Activated CD4-positive, alpha-beta T cell treated with anti-CD3 and anti-CD28 coated beads for 48 hours (primary cell): Measurements from ENCODE around the gene XRN2.
"Not testable (repeated sequence)": the region's sequence is repeated elsewhere in the genome, so short reads cannot be mapped to it uniquely, and the experiment has no call there.

Source experiments
- DNase-seq: peaks from one replicate; pipeline ENCODE4 v3.0.0-alpha.2; 2020

Gene XRN2

DNA sequence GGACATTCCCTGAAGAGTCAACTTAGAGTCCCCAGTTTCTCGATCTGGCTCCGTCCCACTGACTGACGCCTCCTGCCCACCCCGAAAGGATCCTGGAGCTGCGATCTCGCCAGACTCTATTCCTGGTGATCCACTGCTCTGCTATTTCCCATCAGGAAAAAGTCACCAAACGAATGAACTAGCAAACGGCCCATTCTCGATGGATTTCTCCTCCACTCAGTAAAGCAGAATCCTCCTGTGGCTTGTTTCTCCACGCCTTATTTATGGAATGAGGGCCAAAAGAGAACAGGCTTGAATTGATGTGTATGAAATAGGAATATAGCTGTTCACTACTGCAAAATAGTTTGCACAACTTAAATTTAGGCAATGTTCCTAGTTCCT is 88.8 kb downstream of the XRN2 start:
- DNase-seq, result no peak

DNA sequence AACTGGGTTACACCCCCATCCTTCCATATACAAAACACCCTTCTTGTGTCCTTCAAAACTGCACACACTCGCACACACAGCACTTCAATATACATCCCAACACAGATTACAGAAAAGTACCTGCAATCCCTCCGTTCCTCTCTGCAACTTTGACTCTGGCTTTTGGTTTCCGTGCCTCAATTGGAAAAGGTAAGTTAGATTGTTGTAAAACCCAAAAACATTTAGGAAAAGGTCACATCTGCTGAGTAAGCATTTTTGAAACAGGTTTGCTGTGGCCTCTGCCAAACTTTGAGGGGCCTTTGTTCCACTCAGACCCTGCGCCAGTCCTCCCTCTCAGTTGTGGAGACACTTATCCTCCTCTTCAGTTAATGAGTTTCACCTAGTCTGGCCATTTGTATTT is 90.0 kb downstream of the XRN2 start:
- no peak for DNase-seq

GRCh38 chr20:21393816-21394519 is 90.8 kb downstream of the XRN2 start:
- DNase-seq, result no peak

DNA sequence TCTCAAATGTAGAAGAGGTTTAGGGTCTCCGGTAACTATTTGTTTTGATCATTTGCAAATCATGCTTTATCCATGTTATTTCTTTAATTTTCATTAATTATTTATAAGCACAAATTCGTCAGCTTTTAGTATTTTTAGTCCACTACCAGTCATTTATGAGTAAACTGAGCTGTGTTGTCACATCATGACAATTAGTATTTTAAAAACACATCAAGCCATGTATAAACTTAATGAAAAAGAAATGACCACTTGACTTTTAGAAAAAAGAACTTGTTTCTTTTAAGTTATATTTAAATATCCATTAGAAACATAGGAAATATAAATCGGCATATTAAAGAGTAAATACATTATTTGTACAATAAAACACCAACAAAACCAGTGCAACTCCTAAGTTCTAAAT is 91.4 kb downstream of the XRN2 start:
- DNase-seq, result no peak

DNA sequence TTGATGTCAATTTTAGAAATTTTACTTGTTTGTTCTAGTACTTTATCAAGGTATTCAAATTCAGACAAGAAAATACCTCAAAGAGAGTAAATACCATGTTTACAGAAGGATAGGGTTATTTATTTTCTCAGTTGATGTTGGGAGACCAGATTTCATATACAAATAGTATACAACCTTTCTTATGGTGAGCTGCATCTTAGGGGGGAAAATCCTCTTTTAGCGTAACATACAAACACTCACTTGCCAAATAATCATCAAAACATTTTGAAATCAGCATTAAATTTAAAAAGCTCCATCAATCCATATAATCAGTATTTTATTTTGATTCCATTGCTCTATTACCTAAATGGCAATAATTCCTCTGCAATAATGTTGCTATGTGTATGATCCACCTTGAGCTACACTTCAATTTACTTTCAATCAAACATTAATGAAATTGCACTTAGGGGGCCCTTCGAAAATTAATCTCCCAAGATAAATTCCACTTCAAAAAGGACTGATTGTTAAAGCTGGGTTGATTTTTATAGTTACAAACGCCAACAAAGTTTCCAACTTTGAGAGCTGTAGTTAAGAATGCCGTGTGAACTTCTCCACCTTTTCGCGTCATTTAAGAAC is 92.0 kb downstream of the XRN2 start:
- no peak for DNase-seq

DNA sequence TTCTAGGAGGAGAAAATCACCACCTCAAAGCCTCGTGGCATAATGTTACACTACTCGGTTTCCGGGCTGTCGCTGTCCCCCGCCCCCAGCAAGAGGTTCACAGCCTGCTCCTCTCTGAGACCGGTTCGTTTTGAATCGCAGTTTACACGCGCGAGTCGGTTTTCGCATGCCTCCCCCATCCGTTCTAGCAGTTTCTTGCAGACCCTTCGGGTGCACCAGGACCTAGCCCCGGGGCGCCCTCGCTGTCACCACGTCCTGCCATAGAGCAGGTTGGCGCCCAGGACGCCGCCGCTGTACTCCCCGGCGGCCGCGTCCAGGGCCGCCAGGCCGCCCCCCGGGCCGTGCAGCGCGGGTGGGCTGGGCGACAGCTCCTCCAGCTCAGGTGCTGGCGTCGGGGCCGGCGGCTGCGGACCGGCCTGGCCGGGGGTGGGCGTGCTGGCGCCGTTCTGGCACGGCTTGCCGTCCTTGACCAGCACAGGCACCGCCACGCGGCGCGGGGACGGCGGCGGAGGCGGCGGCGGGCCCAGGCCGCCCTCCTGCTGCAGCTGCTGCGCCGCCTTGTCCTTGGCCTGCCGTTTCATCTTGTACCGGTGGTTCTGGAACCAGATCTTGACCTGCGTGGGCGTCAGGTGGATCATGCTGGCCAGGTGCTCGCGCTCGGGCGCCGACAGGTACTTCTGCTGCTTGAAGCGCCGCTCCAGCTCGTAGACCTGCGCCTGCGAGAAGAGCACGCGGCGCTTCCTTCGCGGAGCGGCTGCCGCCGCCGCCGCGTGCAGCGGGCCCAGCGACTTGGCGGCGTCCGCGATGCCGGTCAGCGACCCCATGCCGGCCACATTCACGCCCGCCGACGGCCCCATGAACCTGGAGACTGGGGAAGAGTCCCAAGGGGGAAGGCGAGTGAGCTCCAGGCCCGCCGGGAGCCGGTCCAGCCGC is 92.8 kb downstream of the XRN2 start:
- peak; percentile 49 for DNase-seq

DNA sequence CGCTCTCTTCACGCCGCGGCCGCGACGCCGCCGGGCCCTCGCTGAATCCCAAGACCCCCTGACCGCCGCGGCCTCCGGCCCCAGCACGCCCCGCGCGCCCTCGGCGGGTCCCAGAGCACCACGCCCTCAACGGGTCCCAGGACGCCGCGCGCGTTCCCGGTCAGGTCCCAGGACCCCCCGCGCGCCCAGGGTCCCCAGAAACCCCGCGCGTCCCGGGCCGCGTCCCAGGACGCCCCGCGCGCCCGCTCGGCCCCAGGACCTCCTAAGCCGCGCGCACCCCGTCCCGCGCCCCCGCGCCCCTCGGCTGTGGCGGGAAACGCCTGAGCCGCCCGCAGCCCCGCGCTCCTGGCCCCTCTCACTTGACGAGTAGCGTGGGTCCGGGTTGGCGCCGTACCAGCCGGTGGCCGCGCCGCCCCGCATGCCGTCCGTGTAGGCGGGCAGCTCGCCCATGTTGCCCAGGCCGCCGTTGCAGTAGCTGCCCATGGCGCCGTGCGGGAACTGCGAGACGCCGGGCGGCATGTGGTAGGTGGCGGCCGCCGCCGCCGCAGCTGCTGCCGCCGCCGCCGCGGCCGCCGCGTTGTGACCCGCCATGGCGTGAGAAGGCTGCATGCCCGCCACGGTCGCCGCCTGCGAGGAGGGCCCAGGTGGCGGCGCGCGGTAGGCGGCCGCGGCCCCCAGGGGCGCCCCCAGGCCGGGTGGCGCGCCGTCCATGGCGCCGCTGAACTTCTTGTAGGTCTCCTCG is 93.6 kb downstream of the XRN2 start:
- DNase-seq, result no peak

GRCh38 chr20:21397341-21398108 is 94.4 kb downstream of the XRN2 start, which contains the start of gene NKX2-4:
Gene NKX2-4 (minus strand): TSS chr20:21397526. CDS start chr20:21397399, 127 bp downstream.
- DNase-seq, result no peak

- DNase-seq, result no peak
These were observed 95.2 kb downstream of the XRN2 start for GRCh38 chr20:21398109-21399004.

DNA sequence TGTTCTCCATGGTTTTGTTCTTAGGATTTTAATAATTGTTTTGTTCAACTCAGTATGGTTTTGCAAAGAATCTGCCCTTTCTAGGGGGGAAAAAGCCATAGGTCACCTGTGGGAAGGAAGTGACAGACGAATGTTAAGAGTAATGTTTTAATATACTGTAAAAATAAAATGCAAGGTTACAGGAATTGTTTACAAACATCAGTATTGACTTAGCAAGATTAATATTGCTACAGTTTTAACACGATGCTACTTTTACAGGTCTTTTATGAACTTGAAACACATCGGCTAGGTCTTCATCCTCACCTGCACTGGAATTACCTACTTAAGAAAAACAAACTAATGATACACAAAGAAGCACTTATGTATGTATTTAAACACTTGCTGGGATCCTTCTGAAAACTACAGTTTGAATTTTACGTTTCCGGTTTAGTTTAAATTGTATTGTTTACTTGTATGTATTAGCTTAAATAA is 95.9 kb downstream of the XRN2 start:
- DNase-seq, result no peak

- no peak for DNase-seq
These were observed 108.6 kb downstream of the XRN2 start for GRCh38 chr20:21411725-21412124.

- DNase-seq, result not testable (repeated sequence)
These were observed 110.9 kb downstream of the XRN2 start for GRCh38 chr20:21413996-21414395.

GRCh38 chr20:21419147-21419546 is 116.0 kb downstream of the XRN2 start:
- DNase-seq, result not testable (repeated sequence)

- DNase-seq, result no peak
These were observed 118.6 kb downstream of the XRN2 start for GRCh38 chr20:21421601-21422236.

- DNase-seq, result not testable (repeated sequence)
These were observed 120.6 kb downstream of the XRN2 start for GRCh38 chr20:21423712-21424111.

DNA sequence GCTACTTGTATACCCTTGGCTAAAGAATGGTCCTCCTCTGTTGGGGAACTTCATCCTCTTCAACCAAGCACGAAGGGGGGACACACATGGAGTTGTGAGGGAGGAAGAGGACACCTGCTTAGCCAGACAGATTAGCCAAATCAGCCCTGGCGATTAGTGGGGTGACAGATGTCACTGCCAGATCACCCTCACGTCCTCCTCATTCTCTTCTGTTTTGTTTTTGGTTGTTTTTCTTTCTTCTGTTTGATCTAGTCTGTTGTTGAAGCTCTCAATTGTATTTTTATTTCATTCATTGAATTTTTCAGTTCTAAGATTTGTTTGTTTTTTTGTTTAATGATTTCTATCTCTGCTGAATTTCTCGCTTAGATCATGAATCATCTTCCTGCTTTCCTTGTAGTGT is 121.7 kb downstream of the XRN2 start:
- DNase-seq, result no peak

DNA sequence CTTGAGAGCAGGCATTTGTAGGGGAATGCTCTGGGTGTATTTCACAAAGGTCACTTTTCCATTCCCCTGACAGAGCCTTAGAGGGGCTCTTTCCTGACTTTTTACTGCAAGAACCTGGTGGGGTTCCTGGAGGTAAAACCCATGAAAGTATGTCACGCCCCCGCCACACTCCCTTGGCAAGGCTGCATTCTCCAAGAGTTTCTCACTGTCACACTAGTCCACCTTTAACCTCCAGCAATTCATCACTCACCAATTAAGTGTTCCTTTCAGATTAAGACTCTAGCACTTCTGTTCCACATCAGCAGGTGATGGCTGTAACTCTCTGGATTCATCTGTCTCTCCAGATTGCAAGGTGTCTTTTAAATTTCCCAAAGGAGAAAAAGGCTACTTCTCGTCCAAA is 126.9 kb downstream of the XRN2 start:
- no peak for DNase-seq

DNA sequence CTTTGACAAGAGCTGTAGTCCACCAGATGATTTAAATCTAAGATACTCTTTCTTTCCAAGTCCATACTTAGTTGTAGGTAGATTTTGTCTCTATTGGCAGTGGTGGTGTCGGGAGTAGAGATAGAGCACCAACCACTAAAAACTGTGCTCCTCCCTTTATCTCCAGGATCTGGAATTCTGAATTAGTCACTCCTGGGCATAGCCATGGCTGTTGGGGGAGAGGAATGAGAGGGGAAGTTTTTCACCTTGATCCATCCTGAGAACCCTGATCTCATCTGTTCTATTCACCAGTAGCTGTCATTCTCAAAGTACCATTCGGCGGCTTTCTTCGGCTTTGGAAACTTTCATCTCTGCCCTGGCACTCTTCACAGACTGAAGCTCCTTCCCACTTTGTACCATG is 129.8 kb downstream of the XRN2 start:
- no peak for DNase-seq

GRCh38 chr20:21433329-21433890 is 130.3 kb downstream of the XRN2 start:
- DNase-seq, result no peak

- DNase-seq, result no peak
These were observed 132.4 kb downstream of the XRN2 start for GRCh38 chr20:21435576-21435975.
